ENCODE results near the gene SCAMP5. TPM values are rescaled to one million over a fixed set of nuclear protein-coding genes. Genes with fewer than 3 reads are reported as not detected.

SCAMP5 gene
- total and polyA plus RNA-seq, 2 of the 13 experiments (the other 11 are each of a cell fraction or from before 2014, with no cell fraction given) = 34.3 to 49.0 TPM

GRCh38 chr15:74995779-74996765, 709 bp downstream of the SCAMP5 start (continued):
- TF ChIP-seq ZNF670 (CRISPR knock-in tag; IDR thresholded peaks at IDR 0.05; ENCODE audit: borderline replicate concordance) (0 out of 2 replicates have a peak, but pooled peaks have one; percentile 17), ZNF407 (CRISPR knock-in tag; IDR thresholded peaks at IDR 0.05; ENCODE audit: not compliant biosample characterization) (no peak), ZNF33B (CRISPR knock-in tag; IDR thresholded peaks at IDR 0.05) (no peak), XRCC5 (optimal IDR thresholded peaks at IDR 0.05; ENCODE audit: low read length) (no peak), NKX3-1 (CRISPR knock-in tag; IDR thresholded peaks at IDR 0.05) (no peak), CBX1 (IDR thresholded peaks at IDR 0.05; ENCODE audit: low read depth) (no peak), NFKBIZ (CRISPR knock-in tag; IDR thresholded peaks at IDR 0.05) (no peak), ZBTB42 (CRISPR knock-in tag; IDR thresholded peaks at IDR 0.05) (no peak), EEA1 (CRISPR knock-in tag; IDR thresholded peaks at IDR 0.05; ENCODE audit: borderline replicate concordance) (no peak), LBX2 (CRISPR knock-in tag; IDR thresholded peaks at IDR 0.05; ENCODE audit: borderline replicate concordance) (no peak), ZNF782 (CRISPR knock-in tag; IDR thresholded peaks at IDR 0.05; ENCODE audit: borderline replicate concordance) (no peak), YEATS4 (CRISPR knock-in tag; IDR thresholded peaks at IDR 0.05; ENCODE audit: borderline replicate concordance) (no peak; the same call in none of the 2 replicates), ZNF570 (CRISPR knock-in tag; IDR thresholded peaks at IDR 0.05; ENCODE audit: borderline replicate concordance) (no peak), ZNF777 (CRISPR knock-in tag; IDR thresholded peaks at IDR 0.05) (no peak), PAF1 (CRISPR knock-in tag; IDR thresholded peaks at IDR 0.05) (no peak), ZNF629 (CRISPR knock-in tag; conservative IDR thresholded peaks at IDR 0.05) (no peak), ZKSCAN5 (CRISPR knock-in tag; IDR thresholded peaks at IDR 0.05) (0 out of 2 replicates have a peak, but pooled peaks have one; percentile 42), HNRNPL (IDR thresholded peaks at IDR 0.05; ENCODE audit: low read depth, low read length) (no peak), GZF1 (CRISPR knock-in tag; IDR thresholded peaks at IDR 0.05) (peak; percentile 30; the same call in 1 of the 2 replicates), FOSL1 (CRISPR knock-in tag; IDR thresholded peaks at IDR 0.05; ENCODE audit: borderline replicate concordance) (no peak), ZFP41 (CRISPR knock-in tag; IDR thresholded peaks at IDR 0.05; ENCODE audit: borderline replicate concordance) (no peak)

All from HepG2 (cell line).